H9 (cell line): ENCODE results near the gene SFMBT2. TPM values are rescaled to one million over a fixed set of nuclear protein-coding genes. Genes with fewer than 3 reads are reported as not detected.

Source experiments
- DNase-seq: peaks from one replicate; pipeline ENCODE4 v3.0.0-alpha.2; 2017
- H2AFZ ChIP-seq: one replicate; pipeline ENCODE4 v1.6.1; 2013; ENCODE audit warnings: mild to moderate bottlenecking, low read length, control low read depth, moderate library complexity
- H2AK5ac ChIP-seq: 2 replicates; pipeline ENCODE4 v1.6.1; 2013; ENCODE audit warnings: low read length, control low read depth, mixed read lengths; ENCODE audit not compliant: insufficient read length
- H2BK120ac ChIP-seq: one replicate; pipeline ENCODE4 v1.6.1; 2013; ENCODE audit warnings: low read depth, mild to moderate bottlenecking, low read length, control low read depth, inconsistent platforms; ENCODE audit not compliant: poor library complexity, severe bottlenecking
- H2BK12ac ChIP-seq: 2 replicates; pipeline ENCODE4 v1.6.1; 2013; ENCODE audit warnings: low read length, control low read depth, mixed read lengths, low read depth; ENCODE audit not compliant: insufficient read length
- H2BK15ac ChIP-seq: 2 replicates; pipeline ENCODE4 v1.6.1; 2013; ENCODE audit warnings: low read depth, low read length, control low read depth
- H2BK20ac ChIP-seq: one replicate; pipeline ENCODE4 v1.6.1; 2013; ENCODE audit warnings: low read depth, mild to moderate bottlenecking, low read length, control low read depth, inconsistent platforms; ENCODE audit not compliant: poor library complexity, severe bottlenecking
- H2BK5ac ChIP-seq: 2 replicates; pipeline ENCODE4 v1.6.1; 2013; ENCODE audit warnings: low read length, control low read depth, mixed read lengths; ENCODE audit not compliant: insufficient read length
- H3K14ac ChIP-seq: 2 replicates; pipeline ENCODE4 v1.6.1; 2013; ENCODE audit warnings: low read length, control low read depth; ENCODE audit not compliant: insufficient read depth
- H3K18ac ChIP-seq: 2 replicates; pipeline ENCODE4 v1.6.1; 2013; ENCODE audit warnings: low read depth, mild to moderate bottlenecking, mixed read lengths, low read length, control low read depth; ENCODE audit not compliant: insufficient read length
- H3K23ac ChIP-seq: 2 replicates; pipeline ENCODE4 v1.6.1; 2013; ENCODE audit warnings: low read length, control low read depth, mixed read lengths, low read depth; ENCODE audit not compliant: insufficient read length
- H3K23me2 ChIP-seq: 2 replicates; pipeline ENCODE4 v1.6.1; 2013; ENCODE audit warnings: low read depth, mild to moderate bottlenecking, mixed read lengths, low read length, control low read depth; ENCODE audit not compliant: insufficient read length, poor library complexity, severe bottlenecking
- H3K27ac ChIP-seq: 2 replicates; pipeline ENCODE4 v1.5.1; 2013; ENCODE audit warnings: low read length, control low read depth, mixed read lengths, low read depth; ENCODE audit not compliant: insufficient read length
- H3K27me3 ChIP-seq: 2 replicates; pipeline ENCODE4 v1.6.1; 2013; ENCODE audit warnings: low read length, control low read depth, inconsistent platforms; ENCODE audit not compliant: insufficient read depth
- H3K4ac ChIP-seq: 2 replicates; pipeline ENCODE4 v1.6.1; 2013; ENCODE audit warnings: low read depth, mild to moderate bottlenecking, control low read depth, inconsistent platforms, low read length, moderate library complexity
- H3K4me1 ChIP-seq: 2 replicates; pipeline ENCODE4 v1.6.1; 2013; ENCODE audit warnings: low read length, control low read depth, inconsistent platforms; ENCODE audit not compliant: insufficient read depth
- H3K4me2 ChIP-seq: 2 replicates; pipeline ENCODE4 v1.6.1; 2013; ENCODE audit warnings: low read length, control low read depth, mixed read lengths; ENCODE audit not compliant: insufficient read length, insufficient read depth
- H3K56ac ChIP-seq: 2 replicates; pipeline ENCODE4 v1.6.1; 2013; ENCODE audit warnings: low read depth, mild to moderate bottlenecking, mixed read lengths, low read length, control low read depth; ENCODE audit not compliant: insufficient read length
- H3K79me1 ChIP-seq: 2 replicates; pipeline ENCODE4 v1.6.1; 2013; ENCODE audit warnings: low read depth, mild to moderate bottlenecking, moderate library complexity, low read length, control low read depth, inconsistent platforms; ENCODE audit not compliant: insufficient read depth, poor library complexity, severe bottlenecking
- H3K79me2 ChIP-seq: 2 replicates; pipeline ENCODE4 v1.6.1; 2013; ENCODE audit warnings: low read length, control low read depth, inconsistent platforms; ENCODE audit not compliant: insufficient read depth
- H3K9ac ChIP-seq: 2 replicates; pipeline ENCODE4 v1.6.1; 2013; ENCODE audit warnings: low read length, control low read depth, mixed read lengths; ENCODE audit not compliant: insufficient read length; ENCODE audit errors: extremely low read depth
- H3K9me3 ChIP-seq: one replicate; pipeline ENCODE4 v1.6.1; 2013; ENCODE audit warnings: low read depth, low read length, inconsistent platforms; ENCODE audit not compliant: control insufficient read depth
- H3T11ph ChIP-seq: one replicate; pipeline ENCODE4 v1.6.1; 2013; ENCODE audit warnings: mild to moderate bottlenecking, low read length, control low read depth, inconsistent platforms
- H4K20me1 ChIP-seq: one replicate; pipeline ENCODE4 v1.6.1; 2013; ENCODE audit not compliant: control insufficient read depth, insufficient read length, insufficient read depth
- H4K5ac ChIP-seq: 2 replicates; pipeline ENCODE4 v1.6.1; 2013; ENCODE audit warnings: low read depth, mild to moderate bottlenecking, mixed read lengths, low read length, control low read depth; ENCODE audit not compliant: insufficient read length
- H4K8ac ChIP-seq: replicated peaks from 2 replicates; pipeline ENCODE4 v1.6.1; 2013; ENCODE audit warnings: low read length, control low read depth, mixed read lengths, low read depth; ENCODE audit not compliant: insufficient read length
- H4K91ac ChIP-seq: 2 replicates; pipeline ENCODE4 v1.6.1; 2013; ENCODE audit warnings: low read depth, mild to moderate bottlenecking, moderate library complexity, mixed read lengths, low read length, control low read depth; ENCODE audit not compliant: insufficient read length
- H3K27ac Mint-ChIP-seq, 3 experiments: 2 replicates in 2 of 3; 3 replicates in 1 of 3; pipeline ENCODE4 v1.8.0; 2020 to 2021; ENCODE audit warnings: mixed read lengths in 3 of 3, mild to moderate bottlenecking in 1 of 3, moderate library complexity in 1 of 3
- H3K27me3 Mint-ChIP-seq: 2 replicates; pipeline ENCODE4 v1.8.0; 2021; ENCODE audit warnings: low read depth, mild to moderate bottlenecking, moderate library complexity, mixed read lengths
- H3K36me3 Mint-ChIP-seq, 3 experiments: 2 replicates in 2 of 3; 3 replicates in 1 of 3; pipeline ENCODE4 v1.8.0; 2020 to 2021; ENCODE audit warnings: low read depth in 3 of 3, mixed read lengths in 3 of 3; ENCODE audit not compliant: insufficient read depth in 1 of 3
- H3K4me1 Mint-ChIP-seq, 2 experiments: 2 replicates each; pipeline ENCODE4 v1.8.0; 2020; ENCODE audit warnings: mixed read lengths in 2 of 2
- H3K4me3 Mint-ChIP-seq, 2 experiments: 2 replicates in 1 of 2; 3 replicates in 1 of 2; pipeline ENCODE4 v1.8.0; 2020 to 2021; ENCODE audit warnings: mild to moderate bottlenecking in 2 of 2, mixed read lengths in 2 of 2, moderate library complexity in 1 of 2
- H3K9me3 Mint-ChIP-seq, 2 experiments: 2 replicates in 1 of 2; 3 replicates in 1 of 2; pipeline ENCODE4 v1.8.0; 2020; ENCODE audit warnings: mild to moderate bottlenecking in 2 of 2, mixed read lengths in 2 of 2, moderate library complexity in 1 of 2
- WGBS: extraction: QIAGEN DNeasy Blood & Tissue Kit; methylation state at CpG from one replicate; pipeline ENCODE4 v1.1.7; 2013; ENCODE audit warnings: missing lambda C conversion rate, low lambda C conversion rate, mixed read lengths; ENCODE audit not compliant: insufficient read length; ENCODE audit errors: extremely low coverage; 5-methylcytosine and 5-hydroxymethylcytosine counted together
- total RNA-seq: library from RNA; stranded (reverse); gene quantifications from 2 replicates; pipeline ENCODE4 v1.2.1, GENCODE V29; 2021
- TF ChIP-seq, protein P1 (sequence below): fragments of 200-600 bp; sonication (generic); conservative IDR thresholded peaks from 3 replicates; pipeline ENCODE4 v1.8.0; 2021; ENCODE audit warnings: antibody characterized with exemption, mild to moderate bottlenecking

The SFMBT2 gene
- total RNA-seq, 1 experiment from 2014 or later, result 5.3 TPM

DNA sequence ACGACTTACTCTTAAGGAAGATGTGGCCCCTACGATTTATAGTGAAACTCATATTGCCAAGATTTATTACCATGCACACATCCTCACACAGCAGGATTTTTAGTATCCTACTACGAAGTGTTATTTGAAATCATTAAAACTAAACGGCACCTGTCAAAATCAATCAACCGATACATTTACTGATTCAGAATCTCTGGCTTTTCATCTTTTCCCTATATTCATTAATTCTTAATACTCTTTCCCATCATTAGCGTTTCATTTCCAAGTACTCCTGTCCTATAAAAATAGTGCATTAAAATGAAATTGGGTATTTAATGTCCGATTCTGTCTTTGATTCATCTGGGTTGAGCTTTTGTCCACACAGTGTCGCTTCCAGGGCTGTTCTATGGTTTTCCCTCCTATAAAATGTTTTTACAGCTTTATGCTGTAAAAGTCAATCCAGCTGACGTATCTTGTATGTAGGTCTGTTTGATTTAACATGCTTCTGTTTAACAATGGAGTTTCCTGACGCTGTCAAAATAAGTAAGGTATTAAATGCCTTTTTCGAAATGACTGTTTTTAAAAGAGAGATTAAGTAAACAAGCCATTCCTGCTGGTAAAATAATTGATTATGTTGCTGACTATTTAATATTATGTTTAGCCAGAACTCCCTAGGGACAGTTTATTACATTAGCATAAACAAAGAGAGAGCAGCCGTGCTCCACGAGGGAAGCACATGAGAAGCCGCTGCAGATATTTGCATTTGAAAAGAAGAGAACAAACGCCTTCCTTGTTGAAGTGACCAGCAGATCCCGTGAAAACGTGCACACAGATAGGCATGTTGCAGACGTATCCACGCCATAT, 22.3 kb upstream of the SFMBT2 start:
- Histone ChIP-seq H3K79me1 (no peaks in the 10 kb centered on the region), H2BK15ac (no peak overlapping the region), H2BK120ac (no peak overlapping the region), H3K27me3 (no peaks in the 10 kb centered on the region), H3K23me2 (no peaks in the 10 kb centered on the region), H2AK5ac (no peak overlapping the region), H2AFZ (no peak overlapping the region), H3K14ac (no peak overlapping the region), H3T11ph (no peak overlapping the region), H2BK12ac (no peak overlapping the region), H3K4ac (no peak overlapping the region), H3K23ac (no peak overlapping the region), H4K8ac (no peak overlapping the region), H4K20me1 (no peaks in the 10 kb centered on the region), H3K4me1 (peaks cover 3% of the 10 kb centered on the region), H3K4me2 (peak overlapping the region; percentile 36), H3K18ac (no peak overlapping the region), H3K79me2 (no peaks in the 10 kb centered on the region), H3K27ac (no peak overlapping the region), H3K9ac (no peak overlapping the region), H4K91ac (no peak overlapping the region), H2BK5ac (no peak overlapping the region), H2BK20ac (no peak overlapping the region), H3K9me3 (no peaks in the 10 kb centered on the region), H3K56ac (no peak overlapping the region), H4K5ac (no peak overlapping the region)
- DNase-seq, result no peak
- H3K36me3 Mint-ChIP-seq, result no peaks in the 10 kb centered on the region; a peak in 1 of 7 replicates
- peak overlapping the region in 1 of 3 experiments; percentile 46; a peak in 3 of 7 replicates for H3K27ac Mint-ChIP-seq
- TF ChIP-seq, protein P1, sequence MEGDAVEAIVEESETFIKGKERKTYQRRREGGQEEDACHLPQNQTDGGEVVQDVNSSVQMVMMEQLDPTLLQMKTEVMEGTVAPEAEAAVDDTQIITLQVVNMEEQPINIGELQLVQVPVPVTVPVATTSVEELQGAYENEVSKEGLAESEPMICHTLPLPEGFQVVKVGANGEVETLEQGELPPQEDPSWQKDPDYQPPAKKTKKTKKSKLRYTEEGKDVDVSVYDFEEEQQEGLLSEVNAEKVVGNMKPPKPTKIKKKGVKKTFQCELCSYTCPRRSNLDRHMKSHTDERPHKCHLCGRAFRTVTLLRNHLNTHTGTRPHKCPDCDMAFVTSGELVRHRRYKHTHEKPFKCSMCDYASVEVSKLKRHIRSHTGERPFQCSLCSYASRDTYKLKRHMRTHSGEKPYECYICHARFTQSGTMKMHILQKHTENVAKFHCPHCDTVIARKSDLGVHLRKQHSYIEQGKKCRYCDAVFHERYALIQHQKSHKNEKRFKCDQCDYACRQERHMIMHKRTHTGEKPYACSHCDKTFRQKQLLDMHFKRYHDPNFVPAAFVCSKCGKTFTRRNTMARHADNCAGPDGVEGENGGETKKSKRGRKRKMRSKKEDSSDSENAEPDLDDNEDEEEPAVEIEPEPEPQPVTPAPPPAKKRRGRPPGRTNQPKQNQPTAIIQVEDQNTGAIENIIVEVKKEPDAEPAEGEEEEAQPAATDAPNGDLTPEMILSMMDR, result no peak
- WGBS, result 100% methylated on average over 1 of the region's 19 CpGs
- H3K4me1 Mint-ChIP-seq, result peaks cover 43 to 46% of the 10 kb centered on the region in 2 experiments
- no peaks in the 10 kb centered on the region; the same call in 1 of the 2 replicates for H3K27me3 Mint-ChIP-seq
- peak overlapping the region; percentile 26 to 52; a peak in 4 of 5 replicates for H3K4me3 Mint-ChIP-seq
- no peaks in the 10 kb centered on the region; a peak in 1 of 5 replicates for H3K9me3 Mint-ChIP-seq
